Right hindlimb (tissue), 1 donor: Measurements from ENCODE around the gene MAP1LC3B2.
"Not testable (repeated sequence)": the region's sequence is repeated elsewhere in the genome, so short reads cannot be mapped to it uniquely, and the experiment has no call there.

Experiments used
- DNase-seq: peaks from one replicate; pipeline ENCODE4 v3.0.0-alpha.2; 2018

MAP1LC3B2 gene

GRCh38 chr12:116561181-116561821 lies 2.1 kb downstream of the MAP1LC3B2 start:
- DNase-seq = no peak

GRCh38 chr12:116562090-116562489 lies 2.9 kb downstream of the MAP1LC3B2 start:
- no peak for DNase-seq

GRCh38 chr12:116563262-116563661 lies 4.1 kb downstream of the MAP1LC3B2 start:
- no peak for DNase-seq

GRCh38 chr12:116564080-116564479 lies 4.9 kb downstream of the MAP1LC3B2 start:
- no peak for DNase-seq

- DNase-seq = not testable (repeated sequence)
These were observed 6.0 kb downstream of the MAP1LC3B2 start for GRCh38 chr12:116565221-116565620.

- no peak for DNase-seq
These were observed 6.8 kb downstream of the MAP1LC3B2 start for GRCh38 chr12:116565963-116566362.

- no peak for DNase-seq
These were observed 9.0 kb downstream of the MAP1LC3B2 start for GRCh38 chr12:116568203-116568602.

- no peak for DNase-seq
These were observed 11.9 kb downstream of the MAP1LC3B2 start for GRCh38 chr12:116571089-116571488.

- DNase-seq = no peak
These were observed 14.6 kb downstream of the MAP1LC3B2 start for GRCh38 chr12:116573776-116574175.

GRCh38 chr12:116575754-116576153 lies 16.6 kb downstream of the MAP1LC3B2 start:
- not testable (repeated sequence) for DNase-seq

GRCh38 chr12:116577154-116577561 lies 18.0 kb downstream of the MAP1LC3B2 start:
- DNase-seq = no peak

GRCh38 chr12:116578051-116578450 lies 18.9 kb downstream of the MAP1LC3B2 start:
- no peak for DNase-seq

GRCh38 chr12:116582610-116583009 lies 23.4 kb downstream of the MAP1LC3B2 start:
- DNase-seq = no peak

GRCh38 chr12:116583129-116583694 lies 24.0 kb downstream of the MAP1LC3B2 start:
- DNase-seq = no peak

GRCh38 chr12:116587270-116587669 lies 28.1 kb downstream of the MAP1LC3B2 start:
- DNase-seq = no peak

- DNase-seq = no peak
These were observed 29.3 kb downstream of the MAP1LC3B2 start for GRCh38 chr12:116588390-116589028.

GRCh38 chr12:116589581-116589980 lies 30.4 kb downstream of the MAP1LC3B2 start:
- DNase-seq = no peak

GRCh38 chr12:116590561-116590960 lies 31.4 kb downstream of the MAP1LC3B2 start:
- no peak for DNase-seq

- peak; percentile 72 for DNase-seq
These were observed 32.9 kb downstream of the MAP1LC3B2 start for GRCh38 chr12:116591855-116592637.

GRCh38 chr12:116592731-116593130 lies 33.5 kb downstream of the MAP1LC3B2 start:
- DNase-seq = no peak

GRCh38 chr12:116594325-116595038 lies 35.3 kb downstream of the MAP1LC3B2 start:
- no peak for DNase-seq

GRCh38 chr12:116595186-116595585 lies 36.0 kb downstream of the MAP1LC3B2 start:
- no peak for DNase-seq

GRCh38 chr12:116595672-116596071 lies 36.5 kb downstream of the MAP1LC3B2 start:
- no peak for DNase-seq
